ENCODE data around the gene SAGE1. TPM values are rescaled to one million over a fixed set of nuclear protein-coding genes. Genes with fewer than 3 reads are reported as not detected.

SAGE1 gene
- total and polyA plus RNA-seq, 2 of the 13 experiments (the other 11 are each of a cell fraction or from before 2014, with no cell fraction given), result not detected

- no TSS peak for BruUV-seq (replicated peaks)
- WGBS (ENCODE audit: low lambda C conversion rate), result 36% methylated on average over 2 of the region's 2 CpGs
- Histone ChIP-seq H3K9me3 (ENCODE audit: low read length) (no peaks in the 10 kb centered on the region), H3K79me2 (ENCODE audit: insufficient read depth, low read length) (no peaks in the 10 kb centered on the region), H3K27me3 (ENCODE audit: control insufficient read depth in 1 of 2, insufficient read depth in 2 of 2, low read length in 2 of 2) (no peaks in the 10 kb centered on the region), H2AFZ (ENCODE audit: low read length) (no peak overlapping the region), H4K20me1 (ENCODE audit: insufficient read depth, low read length) (no peaks in the 10 kb centered on the region), H3K4me3 (replicated peaks in 1 of 3; ENCODE audit: insufficient read depth in 1 of 3, low read depth in 2 of 3, low read length in 3 of 3) (no peak overlapping the region), H3K4me1 (ENCODE audit: insufficient read depth, low read length) (no peaks in the 10 kb centered on the region), H3K36me3 (replicated peaks in 1 of 2; ENCODE audit: control insufficient read depth in 1 of 2, insufficient read depth in 2 of 2, low read length in 2 of 2) (no peaks in the 10 kb centered on the region), H3K9ac (ENCODE audit: insufficient read depth, low read depth, low read length) (no peak overlapping the region), H3K4me2 (ENCODE audit: low read depth, low read length) (no peak overlapping the region), H3K27ac (ENCODE audit: extremely low read length, insufficient read depth, low read length) (no peak overlapping the region)
- no peak for ATAC-seq
- no peak for FAIRE-seq
- POLR2A ChIA-PET, result no interaction called here
- in situ Hi-C loops (cut with HindIII; ENCODE audit: extremely low pct_ligation_motif_present, low pct_unique_long_range_greater_than_20kb) (no loop called here), intact Hi-C loops (cut with micrococcal nuclease; ENCODE audit: unreplicated experiment) (no loop called here)
- CTCF ChIA-PET (ENCODE audit: low intra/inter-chr PET ratio, low total read pairs), result no interaction called here
- TF ChIP-seq PITX1 (CRISPR knock-in tag; IDR thresholded peaks at IDR 0.05), result no peak
- TF ChIP-seq TCF7 (IDR thresholded peaks at IDR 0.05; ENCODE audit: low read depth), result no peak
- no peak for TF ChIP-seq NFE2L1 (CRISPR knock-in tag; IDR thresholded peaks at IDR 0.05; ENCODE audit: borderline replicate concordance)
- TF ChIP-seq PRMT3 (CRISPR knock-in tag; IDR thresholded peaks at IDR 0.05; ENCODE audit: borderline replicate concordance, low read depth), result no peak
- TF ChIP-seq HNF4G (IDR thresholded peaks at IDR 0.05; ENCODE audit: borderline replicate concordance, low read depth, low read length), result no peak
- TF ChIP-seq HNF4G (CRISPR knock-in tag; IDR thresholded peaks at IDR 0.05; ENCODE audit: borderline replicate concordance, low read depth), result no peak
- TF ChIP-seq MIXL1 (CRISPR knock-in tag; IDR thresholded peaks at IDR 0.05), result no peak
- TF ChIP-seq SOX6 (IDR thresholded peaks at IDR 0.05), result no peak
- TF ChIP-seq SOX6 (CRISPR knock-in tag; IDR thresholded peaks at IDR 0.05), result no peak
- no peak for TF ChIP-seq ZNF101 (CRISPR knock-in tag; IDR thresholded peaks at IDR 0.05; ENCODE audit: borderline replicate concordance, low read depth)
- TF ChIP-seq SNAPC4 (CRISPR knock-in tag; IDR thresholded peaks at IDR 0.05), result no peak
- TF ChIP-seq STAT6 (CRISPR knock-in tag; IDR thresholded peaks at IDR 0.05; ENCODE audit: borderline replicate concordance), result no peak
- no peak for TF ChIP-seq SETDB1 (CRISPR knock-in tag; IDR thresholded peaks at IDR 0.05; ENCODE audit: borderline replicate concordance)
- TF ChIP-seq TBL1XR1 (IDR thresholded peaks at IDR 0.05; ENCODE audit: borderline replicate concordance, low read length, partially characterized antibody), result no peak
- no peak for TF ChIP-seq FIP1L1 (IDR thresholded peaks at IDR 0.05; ENCODE audit: borderline replicate concordance, insufficient read depth, low read depth, low read length)
- DNase-seq (ENCODE audit: low spot score), result no peak
Observed at GRCh38 chrX:135944486-135944885, 51.0 kb downstream of the SAGE1 start.
